Endothelial cell (in vitro differentiated cells): ENCODE results near the gene UTF1. TPM values are rescaled to one million over a fixed set of nuclear protein-coding genes. Genes with fewer than 3 reads are reported as not detected.
A peak's percentile ranks its signal among the peaks of the same experiment; 100 is the strongest.

ENCODE experiments used
- DNase-seq: peaks from one replicate; pipeline ENCODE4 v3.0.0; 2021; ENCODE audit warnings: low spot score
- H3K27ac Mint-ChIP-seq: one replicate; pipeline ENCODE4 v1.8.0; 2021; ENCODE audit warnings: mixed read lengths, inconsistent platforms; ENCODE audit not compliant: unreplicated experiment
- H3K27me3 Mint-ChIP-seq: one replicate; pipeline ENCODE4 v1.8.0; 2021; ENCODE audit warnings: mild to moderate bottlenecking, moderate library complexity, mixed read lengths, inconsistent platforms; ENCODE audit not compliant: unreplicated experiment
- H3K36me3 Mint-ChIP-seq: one replicate; pipeline ENCODE4 v1.8.0; 2021; ENCODE audit warnings: mild to moderate bottlenecking, low read depth, mixed read lengths, inconsistent platforms; ENCODE audit not compliant: unreplicated experiment
- H3K4me1 Mint-ChIP-seq: one replicate; pipeline ENCODE4 v1.8.0; 2021; ENCODE audit warnings: mild to moderate bottlenecking, mixed read lengths, inconsistent platforms; ENCODE audit not compliant: unreplicated experiment
- H3K4me3 Mint-ChIP-seq: one replicate; pipeline ENCODE4 v1.8.0; 2021; ENCODE audit warnings: mild to moderate bottlenecking, mixed read lengths, inconsistent platforms; ENCODE audit not compliant: unreplicated experiment
- H3K9me3 Mint-ChIP-seq: one replicate; pipeline ENCODE4 v1.8.0; 2021; ENCODE audit warnings: mixed read lengths, inconsistent platforms; ENCODE audit not compliant: unreplicated experiment
- total RNA-seq: library from RNA; stranded (reverse); fragmentation: NEBNext Ultra II Directional; extraction: Animal tissue kit (Norgen Biotek cat#: 25700); gene quantifications from one replicate; pipeline ENCODE4 v1.2.1, GENCODE V29; 2021; ENCODE audit not compliant: unreplicated experiment
- TF ChIP-seq, protein P1 (sequence below): fragments of 200-600 bp; sonication (generic); IDR thresholded peaks from one replicate; pipeline ENCODE4 v1.5.0; 2021; ENCODE audit warnings: antibody characterized with exemption; ENCODE audit not compliant: unreplicated experiment

The UTF1 gene
- total RNA-seq, 1 donor from 2014 or later, result 0.38 TPM

DNA sequence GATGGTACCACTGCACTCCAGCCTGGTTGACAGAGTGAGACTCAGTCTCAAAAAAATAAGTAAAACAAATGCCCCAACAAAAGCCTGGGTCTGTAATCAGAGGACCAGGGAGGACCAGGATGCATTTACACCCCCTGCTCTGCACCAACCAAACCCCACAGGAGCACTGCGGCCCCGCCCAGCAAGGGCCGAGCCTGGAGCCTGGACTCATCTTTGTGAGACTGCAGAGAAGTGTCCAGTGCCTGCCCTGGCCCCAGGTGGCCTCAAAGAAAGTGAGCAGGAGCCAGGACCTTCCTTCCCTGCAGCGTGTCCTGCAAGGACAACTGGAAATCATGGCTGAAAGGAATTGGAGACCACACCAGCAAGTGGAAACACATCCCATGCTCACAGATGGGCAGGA is 38.4 kb upstream of the UTF1 start:
- Mint-ChIP-seq H3K27ac (no peak overlapping the region), H3K4me3 (no peak overlapping the region), H3K36me3 (peaks cover 5% of the 10 kb centered on the region), H3K9me3 (no peaks in the 10 kb centered on the region), H3K27me3 (peaks cover 10% of the 10 kb centered on the region), H3K4me1 (no peaks in the 10 kb centered on the region)
- no peak for DNase-seq
- TF ChIP-seq, protein P1, sequence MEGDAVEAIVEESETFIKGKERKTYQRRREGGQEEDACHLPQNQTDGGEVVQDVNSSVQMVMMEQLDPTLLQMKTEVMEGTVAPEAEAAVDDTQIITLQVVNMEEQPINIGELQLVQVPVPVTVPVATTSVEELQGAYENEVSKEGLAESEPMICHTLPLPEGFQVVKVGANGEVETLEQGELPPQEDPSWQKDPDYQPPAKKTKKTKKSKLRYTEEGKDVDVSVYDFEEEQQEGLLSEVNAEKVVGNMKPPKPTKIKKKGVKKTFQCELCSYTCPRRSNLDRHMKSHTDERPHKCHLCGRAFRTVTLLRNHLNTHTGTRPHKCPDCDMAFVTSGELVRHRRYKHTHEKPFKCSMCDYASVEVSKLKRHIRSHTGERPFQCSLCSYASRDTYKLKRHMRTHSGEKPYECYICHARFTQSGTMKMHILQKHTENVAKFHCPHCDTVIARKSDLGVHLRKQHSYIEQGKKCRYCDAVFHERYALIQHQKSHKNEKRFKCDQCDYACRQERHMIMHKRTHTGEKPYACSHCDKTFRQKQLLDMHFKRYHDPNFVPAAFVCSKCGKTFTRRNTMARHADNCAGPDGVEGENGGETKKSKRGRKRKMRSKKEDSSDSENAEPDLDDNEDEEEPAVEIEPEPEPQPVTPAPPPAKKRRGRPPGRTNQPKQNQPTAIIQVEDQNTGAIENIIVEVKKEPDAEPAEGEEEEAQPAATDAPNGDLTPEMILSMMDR, result no peak

DNA sequence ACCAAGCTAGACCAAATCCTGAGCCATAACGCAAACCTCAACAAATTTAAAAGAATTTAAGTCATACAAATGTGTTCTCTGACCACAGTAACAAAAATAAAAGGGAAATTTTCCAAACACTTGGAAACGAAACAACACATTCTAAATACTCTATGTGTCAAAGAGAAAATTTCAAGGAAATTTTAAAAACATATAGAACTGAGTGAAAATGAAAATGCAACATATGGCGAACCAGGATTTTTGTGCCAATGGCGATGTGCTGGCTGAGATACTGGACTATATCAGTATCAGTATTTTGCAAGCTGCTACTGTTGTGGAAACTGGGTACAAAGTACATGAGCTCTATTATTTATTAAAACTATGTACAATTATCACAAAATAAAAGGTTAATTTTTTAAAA is 35.9 kb upstream of the UTF1 start:
- Mint-ChIP-seq H3K36me3 (peaks cover 5% of the 10 kb centered on the region), H3K9me3 (no peaks in the 10 kb centered on the region), H3K27me3 (peaks cover 8% of the 10 kb centered on the region), H3K27ac (no peak overlapping the region), H3K4me1 (no peaks in the 10 kb centered on the region), H3K4me3 (no peak overlapping the region)
- DNase-seq, result no peak
- TF ChIP-seq, protein P1, result no peak

DNA sequence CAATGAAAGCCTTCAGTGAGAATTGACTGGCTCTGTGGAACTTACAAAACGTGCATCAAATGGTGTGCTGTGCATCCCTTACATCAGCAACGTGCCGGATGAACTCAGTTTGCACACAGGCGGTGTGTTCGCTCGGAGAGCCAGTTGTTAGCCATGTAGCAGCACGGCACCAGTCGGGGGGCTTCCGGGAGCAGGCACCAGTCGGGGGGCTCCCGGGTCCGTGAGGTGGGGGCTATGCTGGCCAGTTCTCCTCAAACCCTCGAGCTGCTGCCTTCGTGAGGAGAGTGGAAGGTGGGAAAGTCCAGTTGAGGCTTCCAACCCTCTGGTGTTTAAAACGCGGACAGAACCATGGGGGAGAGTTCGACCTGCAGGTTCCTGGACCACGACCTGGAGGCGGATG is 34.9 kb upstream of the UTF1 start:
- H3K4me1 Mint-ChIP-seq, result no peaks in the 10 kb centered on the region
- TF ChIP-seq, protein P1, result no peak
- DNase-seq, result no peak
- peaks cover 5% of the 10 kb centered on the region for H3K36me3 Mint-ChIP-seq
- no peaks in the 10 kb centered on the region for H3K9me3 Mint-ChIP-seq
- H3K27me3 Mint-ChIP-seq, result peaks cover 11% of the 10 kb centered on the region
- H3K4me3 Mint-ChIP-seq, result no peak overlapping the region
- H3K27ac Mint-ChIP-seq, result no peak overlapping the region

DNA sequence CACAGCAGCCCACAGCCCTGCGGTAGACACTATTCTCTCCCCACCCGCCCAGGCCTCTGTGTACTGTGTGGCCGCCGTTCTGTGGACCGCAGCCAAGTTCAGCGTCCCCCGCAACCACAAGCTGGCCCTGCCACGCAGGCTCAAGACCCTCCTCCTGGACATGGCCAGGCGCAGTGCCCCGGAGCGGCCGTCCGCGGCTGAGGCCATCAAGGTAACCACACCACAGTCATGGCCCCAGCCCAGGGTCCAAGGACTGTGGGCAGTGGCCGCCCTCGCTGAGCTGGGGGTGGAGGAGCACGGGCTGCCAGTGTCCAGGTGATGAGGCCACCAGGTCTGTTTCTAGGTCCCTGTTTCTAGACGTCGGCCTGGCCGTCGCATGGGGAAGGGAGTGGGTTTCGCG is 34.4 kb upstream of the UTF1 start:
- H3K9me3 Mint-ChIP-seq, result no peaks in the 10 kb centered on the region
- H3K4me1 Mint-ChIP-seq, result no peaks in the 10 kb centered on the region
- H3K27me3 Mint-ChIP-seq, result peaks cover 10% of the 10 kb centered on the region
- H3K36me3 Mint-ChIP-seq, result peaks cover 5% of the 10 kb centered on the region
- no peak overlapping the region for H3K4me3 Mint-ChIP-seq
- DNase-seq, result no peak
- TF ChIP-seq, protein P1, result no peak
- H3K27ac Mint-ChIP-seq, result no peak overlapping the region

DNA sequence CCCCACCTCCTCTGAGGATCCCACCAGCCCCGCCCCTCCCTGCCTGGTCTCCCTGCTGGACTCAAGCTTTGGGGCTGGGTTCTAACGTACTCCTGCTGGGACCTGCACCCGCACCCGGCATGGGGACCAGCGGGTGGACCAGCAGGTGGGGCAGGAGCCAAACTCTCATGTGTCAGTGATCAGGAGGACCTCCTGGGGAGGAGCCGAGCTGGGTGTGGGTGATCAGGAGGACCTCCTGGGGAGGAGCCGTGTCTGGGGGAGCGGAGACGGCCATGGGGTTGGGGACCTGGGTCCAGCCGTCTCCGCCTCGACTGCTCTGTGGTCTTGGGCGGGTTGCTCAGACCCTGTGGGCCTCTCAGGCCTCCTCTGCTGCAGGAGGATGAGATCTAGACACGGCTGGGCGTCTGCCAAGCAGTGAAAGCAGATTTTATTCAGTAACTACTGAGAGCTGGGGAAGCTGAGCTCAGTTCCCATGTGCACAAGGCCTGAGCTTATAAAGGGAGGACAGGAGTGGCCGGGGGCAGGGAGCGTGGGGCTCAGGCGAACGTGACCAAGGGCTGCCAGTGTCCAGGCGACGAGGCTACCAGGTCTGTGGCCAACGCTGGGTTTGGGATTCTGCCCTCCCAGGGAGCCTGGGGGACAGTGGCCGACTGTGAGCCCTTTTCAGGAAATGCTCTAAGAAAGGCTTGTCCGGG is 33.6 kb upstream of the UTF1 start:
- TF ChIP-seq, protein P1, result no peak
- H3K9me3 Mint-ChIP-seq, result no peaks in the 10 kb centered on the region
- H3K27ac Mint-ChIP-seq, result peak overlapping the region; percentile 52
- no peak overlapping the region for H3K4me3 Mint-ChIP-seq
- no peaks in the 10 kb centered on the region for H3K4me1 Mint-ChIP-seq
- peaks cover 13% of the 10 kb centered on the region for H3K27me3 Mint-ChIP-seq
- no peak for DNase-seq
- peaks cover 5% of the 10 kb centered on the region for H3K36me3 Mint-ChIP-seq
